Measurements from ENCODE around the gene MAPRE2.

MAPRE2 gene

DNA sequence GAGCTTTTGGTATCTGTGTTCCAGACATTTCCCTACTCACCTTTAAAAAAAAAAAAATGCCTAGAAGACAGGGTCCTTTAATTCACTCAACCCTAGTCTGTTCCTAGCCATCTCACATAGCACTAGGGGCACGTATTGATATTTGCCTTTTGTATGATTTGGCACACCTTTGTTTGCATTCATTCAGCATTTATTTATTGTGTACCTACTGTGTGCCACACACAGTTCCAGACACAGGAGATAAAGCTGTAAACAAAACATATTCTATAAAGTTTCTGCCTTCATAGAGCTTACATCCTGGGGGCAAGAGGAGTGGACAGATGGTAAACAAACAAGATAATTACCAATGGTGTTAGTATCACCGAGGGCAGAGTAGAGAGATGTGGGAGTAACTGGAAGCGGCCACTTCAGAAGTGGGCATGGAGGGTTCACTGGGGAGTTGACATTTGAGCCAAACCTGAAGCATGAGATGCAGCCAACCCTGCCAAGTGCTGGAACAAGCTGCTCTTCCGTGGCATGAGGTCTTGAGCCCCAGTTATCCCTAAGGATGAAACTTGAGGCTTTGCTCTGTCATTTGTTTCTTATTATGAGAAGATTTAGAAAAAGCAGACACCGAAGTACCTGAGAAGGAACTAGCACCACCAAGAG, 18.2 kb downstream of the MAPRE2 start:
- Mint-ChIP-seq H3K4me1 (no peaks in the 10 kb centered on the region), H3K27ac (no peak overlapping the region), H3K4me3 (no peak overlapping the region), H3K9me3 (no peaks in the 10 kb centered on the region), H3K27me3 (ENCODE audit: low read depth) (no peaks in the 10 kb centered on the region), H3K36me3 (ENCODE audit: low read depth) (peaks cover 3% of the 10 kb centered on the region)
- TF ChIP-seq, protein P1, sequence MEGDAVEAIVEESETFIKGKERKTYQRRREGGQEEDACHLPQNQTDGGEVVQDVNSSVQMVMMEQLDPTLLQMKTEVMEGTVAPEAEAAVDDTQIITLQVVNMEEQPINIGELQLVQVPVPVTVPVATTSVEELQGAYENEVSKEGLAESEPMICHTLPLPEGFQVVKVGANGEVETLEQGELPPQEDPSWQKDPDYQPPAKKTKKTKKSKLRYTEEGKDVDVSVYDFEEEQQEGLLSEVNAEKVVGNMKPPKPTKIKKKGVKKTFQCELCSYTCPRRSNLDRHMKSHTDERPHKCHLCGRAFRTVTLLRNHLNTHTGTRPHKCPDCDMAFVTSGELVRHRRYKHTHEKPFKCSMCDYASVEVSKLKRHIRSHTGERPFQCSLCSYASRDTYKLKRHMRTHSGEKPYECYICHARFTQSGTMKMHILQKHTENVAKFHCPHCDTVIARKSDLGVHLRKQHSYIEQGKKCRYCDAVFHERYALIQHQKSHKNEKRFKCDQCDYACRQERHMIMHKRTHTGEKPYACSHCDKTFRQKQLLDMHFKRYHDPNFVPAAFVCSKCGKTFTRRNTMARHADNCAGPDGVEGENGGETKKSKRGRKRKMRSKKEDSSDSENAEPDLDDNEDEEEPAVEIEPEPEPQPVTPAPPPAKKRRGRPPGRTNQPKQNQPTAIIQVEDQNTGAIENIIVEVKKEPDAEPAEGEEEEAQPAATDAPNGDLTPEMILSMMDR (IDR thresholded peaks at IDR 0.05; ENCODE audit: unreplicated experiment in 3 of 3) = no peak

- H3K27me3 Mint-ChIP-seq (ENCODE audit: low read depth) = no peaks in the 10 kb centered on the region
- TF ChIP-seq, protein P1 (IDR thresholded peaks at IDR 0.05; ENCODE audit: unreplicated experiment in 3 of 3) = no peak
- H3K36me3 Mint-ChIP-seq (ENCODE audit: low read depth) = no peaks in the 10 kb centered on the region
- no peaks in the 10 kb centered on the region for H3K9me3 Mint-ChIP-seq
- H3K4me1 Mint-ChIP-seq = no peaks in the 10 kb centered on the region
- H3K27ac Mint-ChIP-seq = no peak overlapping the region
- H3K4me3 Mint-ChIP-seq = no peak overlapping the region
Measured at GRCh38 chr18:35060122-35060815, 19.1 kb downstream of the MAPRE2 start.

DNA sequence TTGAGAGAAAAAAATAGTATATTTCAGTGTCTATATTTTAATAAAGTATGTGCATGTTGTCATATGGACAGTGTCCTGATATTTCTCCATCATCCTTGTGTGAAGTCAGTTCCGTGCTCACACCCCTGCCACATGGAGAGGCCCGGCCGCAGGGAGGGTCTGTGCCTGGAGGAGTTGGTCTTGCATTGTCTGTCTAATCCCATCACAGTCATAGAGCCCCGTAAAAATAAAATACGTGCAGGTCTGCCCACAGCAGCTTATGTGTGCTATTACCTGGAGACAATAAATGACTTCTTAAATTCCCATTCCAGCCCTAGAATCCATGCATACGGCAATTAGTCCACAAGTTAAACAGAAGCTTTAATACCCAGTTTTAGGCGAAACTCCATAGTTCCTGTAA, 20.1 kb downstream of the MAPRE2 start:
- no peaks in the 10 kb centered on the region for H3K4me1 Mint-ChIP-seq
- TF ChIP-seq, protein P1 (IDR thresholded peaks at IDR 0.05; ENCODE audit: unreplicated experiment in 3 of 3) = no peak
- no peaks in the 10 kb centered on the region for H3K9me3 Mint-ChIP-seq
- no peaks in the 10 kb centered on the region for H3K27me3 Mint-ChIP-seq (ENCODE audit: low read depth)
- H3K36me3 Mint-ChIP-seq (ENCODE audit: low read depth) = no peaks in the 10 kb centered on the region
- no peak overlapping the region for H3K4me3 Mint-ChIP-seq
- no peak overlapping the region for H3K27ac Mint-ChIP-seq

- H3K27ac Mint-ChIP-seq = no peak overlapping the region
- TF ChIP-seq, protein P1 (IDR thresholded peaks at IDR 0.05; ENCODE audit: unreplicated experiment in 3 of 3) = no peak
- no peaks in the 10 kb centered on the region for H3K36me3 Mint-ChIP-seq (ENCODE audit: low read depth)
- H3K27me3 Mint-ChIP-seq (ENCODE audit: low read depth) = no peaks in the 10 kb centered on the region
- no peaks in the 10 kb centered on the region for H3K9me3 Mint-ChIP-seq
- H3K4me3 Mint-ChIP-seq = no peak overlapping the region
- no peaks in the 10 kb centered on the region for H3K4me1 Mint-ChIP-seq
Measured at GRCh38 chr18:35061804-35062203, 20.6 kb downstream of the MAPRE2 start.

DNA sequence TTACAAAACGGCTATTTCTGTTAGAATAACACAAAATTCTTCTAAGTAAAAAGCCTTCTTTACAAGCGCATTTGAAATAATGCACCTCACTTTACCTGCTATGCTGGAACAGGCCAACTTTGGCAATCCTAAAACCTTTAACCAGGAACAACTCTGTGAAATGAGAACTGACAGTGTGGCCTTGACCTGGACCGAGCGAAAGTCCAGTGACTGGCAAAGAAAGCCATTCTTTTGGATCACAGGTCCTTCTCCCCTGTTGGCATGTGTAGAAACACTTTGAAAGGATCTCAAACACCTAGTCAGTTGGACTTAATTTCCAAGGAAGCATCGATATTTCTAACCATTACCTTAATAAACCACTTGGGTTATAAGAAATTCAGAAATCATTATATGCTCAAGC, 21.2 kb downstream of the MAPRE2 start:
- Mint-ChIP-seq H3K4me1 (no peaks in the 10 kb centered on the region), H3K27ac (no peak overlapping the region), H3K36me3 (ENCODE audit: low read depth) (no peaks in the 10 kb centered on the region), H3K9me3 (no peaks in the 10 kb centered on the region), H3K27me3 (ENCODE audit: low read depth) (no peaks in the 10 kb centered on the region), H3K4me3 (no peak overlapping the region)
- TF ChIP-seq, protein P1 (IDR thresholded peaks at IDR 0.05; ENCODE audit: unreplicated experiment in 3 of 3) = no peak
